ENCODE measurements around the gene ATP6V1B1.

ATP6V1B1 gene

GRCh38 chr2:70901227-70902066 is 34.3 kb upstream of the ATP6V1B1 start:
- POLR2A ChIA-PET, result no interaction called here
- TF ChIP-seq CTCF (IDR thresholded peaks at IDR 0.05; ENCODE audit: control extremely low read depth, extremely low read depth, low read depth, missing control alignments), result no peak
- DNase-seq (ENCODE audit: extremely low spot score), result peak; percentile 10
- CTCF ChIA-PET, result no interaction called here

DNA sequence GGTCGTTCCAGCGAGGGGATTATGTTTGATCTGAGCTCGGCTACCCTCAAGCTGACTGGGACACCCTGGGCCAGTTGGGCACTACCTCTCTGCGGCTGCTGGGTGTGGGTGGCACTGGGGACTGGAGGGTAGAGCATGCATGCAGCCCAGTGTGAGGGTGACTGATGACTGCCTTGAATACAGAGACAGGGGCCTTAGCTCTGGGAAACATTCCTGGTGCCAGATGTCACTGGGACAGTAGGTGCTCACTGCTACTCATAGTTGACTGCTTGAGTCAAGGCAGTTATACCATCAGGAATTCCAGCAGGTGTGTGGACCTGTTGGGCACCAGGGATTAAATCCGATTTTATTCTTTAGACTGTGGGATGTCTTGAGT is 33.6 kb upstream of the ATP6V1B1 start:
- TF ChIP-seq CTCF (IDR thresholded peaks at IDR 0.05; ENCODE audit: control extremely low read depth, extremely low read depth, low read depth, missing control alignments), result no peak
- no peak for DNase-seq (ENCODE audit: extremely low spot score)
- CTCF ChIA-PET, result no interaction called here
- POLR2A ChIA-PET, result no interaction called here

GRCh38 chr2:70902579-70902978 is 33.1 kb upstream of the ATP6V1B1 start:
- ChIA-PET CTCF (no interaction called here), POLR2A (no interaction called here)
- no peak for TF ChIP-seq CTCF (IDR thresholded peaks at IDR 0.05; ENCODE audit: control extremely low read depth, extremely low read depth, low read depth, missing control alignments)
- no peak for DNase-seq (ENCODE audit: extremely low spot score)

DNA sequence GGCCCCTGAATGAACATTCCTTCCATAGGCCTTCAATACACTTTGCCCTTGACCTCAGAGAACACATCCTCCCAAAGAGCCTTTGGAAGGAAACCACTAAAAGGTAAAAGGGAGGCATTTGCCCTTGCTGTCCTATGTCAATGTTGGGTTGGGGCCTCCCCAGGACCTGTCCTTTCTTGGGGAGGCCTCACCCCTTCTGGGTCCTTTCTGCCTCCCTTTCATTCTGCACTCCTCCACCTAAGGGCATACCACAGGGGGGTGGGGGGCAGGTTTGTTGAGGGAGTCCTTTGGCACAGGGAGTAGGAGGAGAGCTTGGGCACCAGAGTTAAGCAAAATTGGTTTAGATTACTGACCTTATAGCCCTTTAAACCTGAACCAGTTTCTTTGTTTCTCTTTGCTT is 32.5 kb upstream of the ATP6V1B1 start:
- no peak for TF ChIP-seq CTCF (IDR thresholded peaks at IDR 0.05; ENCODE audit: control extremely low read depth, extremely low read depth, low read depth, missing control alignments)
- ChIA-PET CTCF (interaction anchor here (1.0 kb wide), 1 partner anchor 17 kb away, joined by 4 read pairs; no protein-coding TSS in a partner anchor), POLR2A (no interaction called here)
- DNase-seq (ENCODE audit: extremely low spot score), result no peak

DNA sequence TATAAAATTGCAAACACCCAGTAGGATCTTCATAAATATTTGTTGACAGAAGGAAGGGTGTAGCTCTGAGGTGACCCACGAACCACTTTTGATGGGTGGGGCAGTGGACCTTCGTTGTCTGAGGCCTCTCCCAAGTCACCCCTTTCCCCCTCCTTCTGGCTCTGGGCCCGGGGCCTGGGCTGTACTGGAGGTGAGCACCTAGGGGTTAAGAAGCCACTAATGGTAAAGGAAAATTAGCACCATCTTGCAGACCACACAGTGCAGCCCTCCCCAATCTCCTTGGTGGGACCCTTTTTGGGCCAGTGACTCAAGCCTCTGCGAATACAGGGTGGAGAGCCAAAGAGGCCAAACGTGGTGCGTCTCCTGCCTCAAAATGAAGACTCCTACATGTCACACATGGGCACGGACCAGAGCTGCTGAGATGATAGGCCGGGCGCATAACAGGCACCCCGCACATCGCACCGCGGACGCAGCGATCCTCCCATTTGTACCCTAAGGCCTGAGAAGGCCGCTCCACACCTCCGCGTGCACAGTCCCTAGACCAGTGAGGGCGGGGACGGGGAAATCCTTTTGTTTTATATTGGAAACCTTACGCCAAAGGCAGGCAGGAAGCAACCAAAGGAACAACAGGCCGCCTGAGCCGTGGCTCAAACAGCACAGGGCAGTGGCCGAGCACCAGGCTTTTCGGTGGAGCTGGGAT is 31.9 kb upstream of the ATP6V1B1 start:
- ChIA-PET CTCF (interaction anchor here (1.0 kb wide), 1 partner anchor 16 kb away, joined by 4 read pairs; no protein-coding TSS in a partner anchor), POLR2A (no interaction called here)
- no peak for DNase-seq (ENCODE audit: extremely low spot score)
- no peak for TF ChIP-seq CTCF (IDR thresholded peaks at IDR 0.05; ENCODE audit: control extremely low read depth, extremely low read depth, low read depth, missing control alignments)

GRCh38 chr2:70904371-70905216 is 31.1 kb upstream of the ATP6V1B1 start:
- TF ChIP-seq CTCF (IDR thresholded peaks at IDR 0.05; ENCODE audit: control extremely low read depth, extremely low read depth, low read depth, missing control alignments), result no peak
- CTCF ChIA-PET, result no interaction called here
- POLR2A ChIA-PET, result no interaction called here

More at GRCh38 chr2:70904371-70905216, 31.1 kb upstream of the ATP6V1B1 start:
- peak; percentile 5 for DNase-seq (ENCODE audit: extremely low spot score)

Measured in GM10248 (cell line).